K562 (cell line): ENCODE measurements around the gene CTF1. TPM values are rescaled to one million over a fixed set of nuclear protein-coding genes. Genes with fewer than 3 reads are reported as not detected.
A peak's percentile ranks its signal among the peaks of the same experiment; 100 is the strongest.

Experiments
- EGR1 ChIP-seq: fragments of 450-650 bp; conservative IDR thresholded peaks from 2 replicates; pipeline ENCODE4 v1.6.1; 2017; ENCODE audit warnings: mild to moderate bottlenecking
- FOXP1 ChIP-seq: sonication (generic); formaldehyde crosslinking; IDR thresholded peaks from 2 replicates; pipeline ENCODE4 v1.8.0; 2022; ENCODE audit warnings: mild to moderate bottlenecking, missing genetic modification reagents
- NCOA2 ChIP-seq, 2 experiments: fragments of 450-650 bp; IDR thresholded peaks; 2 replicates each; pipeline ENCODE4 v1.6.1; 2018; ENCODE audit warnings: mild to moderate bottlenecking in 2 of 2, moderate library complexity in 1 of 2; ENCODE audit not compliant: partially characterized antibody in 2 of 2
- NFE2L1 ChIP-seq: fragments of 450-650 bp; IDR thresholded peaks from 2 replicates; pipeline ENCODE4 v1.6.1; 2016; ENCODE audit warnings: missing genetic modification characterization, low read depth, mild to moderate bottlenecking, missing compliant biosample characterization, moderate library complexity, borderline replicate concordance
- NFYB ChIP-seq: IDR thresholded peaks from 2 replicates; pipeline ENCODE4 v1.6.1; 2011; ENCODE audit warnings: mild to moderate bottlenecking, moderate library complexity; ENCODE audit not compliant: insufficient read length; ENCODE audit errors: extremely low read depth
- POLR2AphosphoS5 ChIP-seq: IDR thresholded peaks from 2 replicates; pipeline ENCODE4 v1.6.1; 2011; ENCODE audit warnings: mild to moderate bottlenecking, low read depth, low read length, moderate library complexity; ENCODE audit not compliant: control insufficient read depth, insufficient read depth
- POLR2G ChIP-seq: fragments of 200-400 bp; formaldehyde crosslinking; IDR thresholded peaks from 2 replicates; pipeline ENCODE4 v1.6.1; 2017; ENCODE audit warnings: low read depth, mild to moderate bottlenecking, antibody characterized with exemption, low read length, moderate library complexity
- RBBP5 ChIP-seq: fragments of 200-600 bp; sonication (generic); IDR thresholded peaks from 2 replicates; pipeline ENCODE4 v1.6.1; 2012; ENCODE audit warnings: borderline replicate concordance, mild to moderate bottlenecking, low read length, control low read depth, inconsistent platforms; ENCODE audit not compliant: insufficient read depth, poor library complexity, severe bottlenecking
- RBM25 ChIP-seq: fragments of 200-400 bp; formaldehyde crosslinking; IDR thresholded peaks from 2 replicates; pipeline ENCODE4 v1.6.1; 2018; ENCODE audit warnings: low read length, low read depth, moderate library complexity; ENCODE audit not compliant: severe bottlenecking
- SIN3A ChIP-seq, 2 experiments: fragments of 150-350 bp in 1 of 2; IDR thresholded peaks; 2 replicates each; pipeline ENCODE4 v1.6.1; 2011 to 2016; ENCODE audit warnings: borderline replicate concordance in 2 of 2, low read depth in 2 of 2, low read length in 2 of 2, mild to moderate bottlenecking in 2 of 2, moderate library complexity in 2 of 2; ENCODE audit not compliant: control insufficient read depth in 1 of 2
- SOX6 ChIP-seq: fragments of 450-650 bp; IDR thresholded peaks from 2 replicates; pipeline ENCODE4 v1.6.1; 2014; ENCODE audit warnings: mild to moderate bottlenecking
- STAG1 ChIP-seq: sonication (generic); formaldehyde crosslinking; IDR thresholded peaks from 2 replicates; pipeline ENCODE4 v1.5.0; 2020; ENCODE audit warnings: missing genetic modification reagents, borderline replicate concordance
- XRCC5 ChIP-seq: fragments of 200-400 bp; formaldehyde crosslinking; IDR thresholded peaks from 2 replicates; pipeline ENCODE4 v1.6.1; 2017; ENCODE audit warnings: low read depth, mild to moderate bottlenecking, low read length
- ZBTB8A ChIP-seq: fragments of 450-650 bp; IDR thresholded peaks from 2 replicates; pipeline ENCODE4 v1.6.1; 2018; ENCODE audit warnings: mild to moderate bottlenecking, moderate library complexity; ENCODE audit not compliant: partially characterized antibody
- ZNF217 ChIP-seq: sonication (generic); formaldehyde crosslinking; IDR thresholded peaks from 2 replicates; pipeline ENCODE4 v1.8.0; 2022; ENCODE audit warnings: mild to moderate bottlenecking, missing genetic modification reagents
- ZNF324 ChIP-seq: fragments of 250-450 bp; sonication (Bioruptor Pico); IDR thresholded peaks from 2 replicates; pipeline ENCODE4 v1.4.0; 2020; ENCODE audit warnings: mild to moderate bottlenecking
- ZNF75A ChIP-seq: fragments of 450-650 bp; formaldehyde crosslinking; IDR thresholded peaks from 2 replicates; pipeline ENCODE4 v1.4.0; 2020; ENCODE audit warnings: mild to moderate bottlenecking
- polyA plus RNA-seq, 8 experiments: library from polyadenylated mRNA; depleted of rRNA in 4 of 8; stranded (reverse) in 5 of 8; unstranded in 3 of 8; fragments of >200 nt; fragmentation: Nextera tagmentation in 2 of 8; fragmentation: Illumina TruSeq in 1 of 8; extraction: Ambion mirVana in 2 of 8; extraction: Trizol in 1 of 8; gene quantifications; 2 replicates each; pipeline versions ENCODE4 v1.2.1 to v1.2.3, GENCODE V29; 2011 to 2014; ENCODE audit warnings: inconsistent platforms in 1 of 8, missing spikeins in 1 of 8
- total RNA-seq, 7 experiments: library from RNA; depleted of rRNA in 6 of 7; stranded (reverse); fragments of >200 nt in 6 of 7; fragmentation: Illumina TruSeq in 2 of 7; extraction: Trizol in 2 of 7; gene quantifications; 2 replicates each; pipeline versions ENCODE4 v1.2.1 to v1.2.3, GENCODE V29; 2011 to 2021; ENCODE audit warnings: low replicate concordance in 1 of 7
- TF ChIP-seq, protein P1 (sequence below): sonication (generic); formaldehyde crosslinking; IDR thresholded peaks from 2 replicates; pipeline ENCODE4 v1.4.0; 2020; ENCODE audit warnings: mild to moderate bottlenecking, missing genetic modification reagents
- TF ChIP-seq, protein P2 (sequence below): IDR thresholded peaks from 2 replicates; pipeline ENCODE4 v1.6.1; 2016; ENCODE audit warnings: missing genetic modification characterization, missing compliant biosample characterization
- TF ChIP-seq, protein P3 (sequence below), 2 experiments: fragments of 450-650 bp; conservative IDR thresholded peaks; 2 replicates each; pipeline ENCODE4 v1.6.1; 2017; ENCODE audit warnings: mild to moderate bottlenecking in 2 of 2, moderate library complexity in 2 of 2

The CTF1 gene
- total and polyA plus RNA-seq, 9 of the 15 experiments (the other 6 are each of a cell fraction or from before 2014, with no cell fraction given): 0.24 to 2.5 (median 0.44) TPM

DNA sequence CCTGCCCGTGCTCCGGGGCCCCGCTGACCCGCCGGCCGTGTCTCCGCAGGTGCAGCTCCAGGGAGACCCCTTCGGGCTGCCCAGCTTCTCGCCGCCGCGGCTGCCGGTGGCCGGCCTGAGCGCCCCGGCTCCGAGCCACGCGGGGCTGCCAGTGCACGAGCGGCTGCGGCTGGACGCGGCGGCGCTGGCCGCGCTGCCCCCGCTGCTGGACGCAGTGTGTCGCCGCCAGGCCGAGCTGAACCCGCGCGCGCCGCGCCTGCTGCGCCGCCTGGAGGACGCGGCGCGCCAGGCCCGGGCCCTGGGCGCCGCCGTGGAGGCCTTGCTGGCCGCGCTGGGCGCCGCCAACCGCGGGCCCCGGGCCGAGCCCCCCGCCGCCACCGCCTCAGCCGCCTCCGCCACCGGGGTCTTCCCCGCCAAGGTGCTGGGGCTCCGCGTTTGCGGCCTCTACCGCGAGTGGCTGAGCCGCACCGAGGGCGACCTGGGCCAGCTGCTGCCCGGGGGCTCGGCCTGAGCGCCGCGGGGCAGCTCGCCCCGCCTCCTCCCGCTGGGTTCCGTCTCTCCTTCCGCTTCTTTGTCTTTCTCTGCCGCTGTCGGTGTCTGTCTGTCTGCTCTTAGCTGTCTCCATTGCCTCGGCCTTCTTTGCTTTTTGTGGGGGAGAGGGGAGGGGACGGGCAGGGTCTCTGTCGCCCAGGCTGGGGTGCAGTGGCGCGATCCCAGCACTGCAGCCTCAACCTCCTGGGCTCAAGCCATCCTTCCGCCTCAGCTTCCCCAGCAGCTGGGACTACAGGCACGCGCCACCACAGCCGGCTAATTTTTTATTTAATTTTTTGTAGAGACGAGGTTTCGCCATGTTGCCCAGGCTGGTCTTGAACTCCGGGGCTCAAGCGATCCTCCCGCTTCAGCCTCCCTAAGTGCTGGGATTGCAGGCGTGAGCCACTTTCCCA, 5.9 kb downstream of the CTF1 start (continued):
- TF ChIP-seq RBM25 (peak; percentile 32), ZNF75A (CRISPR knock-in tag) (no peak), XRCC5 (no peak), NFE2L1 (tag) (no peak), ZNF217 (CRISPR knock-in tag) (no peak), NFYB (no peak), FOXP1 (no peak), ZNF324 (CRISPR knock-in tag) (no peak; the same call in 1 of the 2 replicates), NCOA2 (IDR thresholded peaks at IDR 0.05; ENCODE audit: partially characterized antibody in 2 of 2) (no peak), SIN3A (IDR thresholded peaks at IDR 0.05; ENCODE audit: borderline replicate concordance in 2 of 2, control insufficient read depth in 1 of 2, low read depth in 2 of 2, low read length in 2 of 2) (peak; percentile 41 to 77; a peak in 2 of 4 replicates), RBBP5 (peak; percentile 78), POLR2G (peak; percentile 89), ZBTB8A (no peak), POLR2AphosphoS5 (no peak; the same call in 1 of the 2 replicates), STAG1 (CRISPR knock-in tag) (peak; percentile 8; the same call in 1 of the 2 replicates), EGR1 (no peak), SOX6 (no peak)
- TF ChIP-seq, protein P1, sequence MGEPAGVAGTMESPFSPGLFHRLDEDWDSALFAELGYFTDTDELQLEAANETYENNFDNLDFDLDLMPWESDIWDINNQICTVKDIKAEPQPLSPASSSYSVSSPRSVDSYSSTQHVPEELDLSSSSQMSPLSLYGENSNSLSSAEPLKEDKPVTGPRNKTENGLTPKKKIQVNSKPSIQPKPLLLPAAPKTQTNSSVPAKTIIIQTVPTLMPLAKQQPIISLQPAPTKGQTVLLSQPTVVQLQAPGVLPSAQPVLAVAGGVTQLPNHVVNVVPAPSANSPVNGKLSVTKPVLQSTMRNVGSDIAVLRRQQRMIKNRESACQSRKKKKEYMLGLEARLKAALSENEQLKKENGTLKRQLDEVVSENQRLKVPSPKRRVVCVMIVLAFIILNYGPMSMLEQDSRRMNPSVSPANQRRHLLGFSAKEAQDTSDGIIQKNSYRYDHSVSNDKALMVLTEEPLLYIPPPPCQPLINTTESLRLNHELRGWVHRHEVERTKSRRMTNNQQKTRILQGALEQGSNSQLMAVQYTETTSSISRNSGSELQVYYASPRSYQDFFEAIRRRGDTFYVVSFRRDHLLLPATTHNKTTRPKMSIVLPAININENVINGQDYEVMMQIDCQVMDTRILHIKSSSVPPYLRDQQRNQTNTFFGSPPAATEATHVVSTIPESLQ (CRISPR knock-in tag): no peak
- TF ChIP-seq, protein P2, sequence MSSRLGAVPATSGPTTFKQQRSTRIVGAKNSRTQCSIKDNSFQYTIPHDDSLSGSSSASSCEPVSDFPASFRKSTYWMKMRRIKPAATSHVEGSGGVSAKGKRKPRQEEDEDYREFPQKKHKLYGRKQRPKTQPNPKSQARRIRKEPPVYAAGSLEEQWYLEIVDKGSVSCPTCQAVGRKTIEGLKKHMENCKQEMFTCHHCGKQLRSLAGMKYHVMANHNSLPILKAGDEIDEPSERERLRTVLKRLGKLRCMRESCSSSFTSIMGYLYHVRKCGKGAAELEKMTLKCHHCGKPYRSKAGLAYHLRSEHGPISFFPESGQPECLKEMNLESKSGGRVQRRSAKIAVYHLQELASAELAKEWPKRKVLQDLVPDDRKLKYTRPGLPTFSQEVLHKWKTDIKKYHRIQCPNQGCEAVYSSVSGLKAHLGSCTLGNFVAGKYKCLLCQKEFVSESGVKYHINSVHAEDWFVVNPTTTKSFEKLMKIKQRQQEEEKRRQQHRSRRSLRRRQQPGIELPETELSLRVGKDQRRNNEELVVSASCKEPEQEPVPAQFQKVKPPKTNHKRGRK (tag): no peak
- TF ChIP-seq, protein P3, sequence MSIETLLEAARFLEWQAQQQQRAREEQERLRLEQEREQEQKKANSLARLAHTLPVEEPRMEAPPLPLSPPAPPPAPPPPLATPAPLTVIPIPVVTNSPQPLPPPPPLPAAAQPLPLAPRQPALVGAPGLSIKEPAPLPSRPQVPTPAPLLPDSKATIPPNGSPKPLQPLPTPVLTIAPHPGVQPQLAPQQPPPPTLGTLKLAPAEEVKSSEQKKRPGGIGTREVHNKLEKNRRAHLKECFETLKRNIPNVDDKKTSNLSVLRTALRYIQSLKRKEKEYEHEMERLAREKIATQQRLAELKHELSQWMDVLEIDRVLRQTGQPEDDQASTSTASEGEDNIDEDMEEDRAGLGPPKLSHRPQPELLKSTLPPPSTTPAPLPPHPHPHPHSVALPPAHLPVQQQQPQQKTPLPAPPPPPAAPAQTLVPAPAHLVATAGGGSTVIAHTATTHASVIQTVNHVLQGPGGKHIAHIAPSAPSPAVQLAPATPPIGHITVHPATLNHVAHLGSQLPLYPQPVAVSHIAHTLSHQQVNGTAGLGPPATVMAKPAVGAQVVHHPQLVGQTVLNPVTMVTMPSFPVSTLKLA (conservative IDR thresholded peaks at IDR 0.05): no peak; a peak in 1 of 4 replicates
